Omental fat pad (tissue), 4 donors: ENCODE data around the gene NUP88. TPM values are rescaled to one million over a fixed set of nuclear protein-coding genes. Genes with fewer than 3 reads are reported as not detected.

Experiments used
- ATAC-seq: fragments of 150-250 bp; one replicate; pipeline ENCODE4 v1.9.1; 2016; ENCODE audit warnings: mild to moderate bottlenecking, moderate library complexity; ENCODE audit not compliant: low FRiP score
- DNase-seq: peaks from one replicate; pipeline ENCODE4 v3.0.0-alpha.2; 2019; ENCODE audit warnings: low spot score
- CTCF ChIP-seq, 3 donors: fragments of 450-650 bp; IDR thresholded peaks; one replicate each; pipeline ENCODE4 v1.5.1; 2016 to 2017; ENCODE audit warnings: antibody characterized with exemption in 3 of 3, mild to moderate bottlenecking in 3 of 3, moderate library complexity in 2 of 3
- total RNA-seq, 4 donors: library from RNA; depleted of rRNA; stranded (reverse); fragments of >200 nt; gene quantifications; one replicate each; pipeline ENCODE4 v1.1.0, GENCODE V29; 2016

The NUP88 gene
- total RNA-seq, 4 donors from 2014 or later = 61.6 to 92.3 (median 70.6) TPM

DNA sequence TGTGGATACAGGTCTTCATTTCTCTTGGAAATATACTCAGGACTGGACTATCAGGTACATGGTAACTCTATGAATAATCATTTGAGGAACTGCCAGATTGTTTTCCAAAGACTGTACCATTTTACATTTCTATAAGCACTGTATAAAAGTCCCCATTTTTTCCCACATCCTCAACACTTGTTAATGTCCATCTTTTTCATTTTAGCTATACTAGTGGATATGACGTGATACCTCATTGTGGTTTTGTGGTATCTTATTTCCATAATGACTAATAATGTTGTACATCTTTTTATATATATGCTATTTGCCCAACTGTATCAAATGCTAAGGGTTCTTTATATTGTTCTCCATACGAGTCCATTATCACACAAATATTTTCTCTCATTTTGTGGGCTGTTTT is 22.9 kb downstream of the NUP88 start:
- ATAC-seq (no peak), DNase-seq (no peak)
- TF ChIP-seq CTCF (IDR thresholded peaks at IDR 0.05) = no peak

DNA sequence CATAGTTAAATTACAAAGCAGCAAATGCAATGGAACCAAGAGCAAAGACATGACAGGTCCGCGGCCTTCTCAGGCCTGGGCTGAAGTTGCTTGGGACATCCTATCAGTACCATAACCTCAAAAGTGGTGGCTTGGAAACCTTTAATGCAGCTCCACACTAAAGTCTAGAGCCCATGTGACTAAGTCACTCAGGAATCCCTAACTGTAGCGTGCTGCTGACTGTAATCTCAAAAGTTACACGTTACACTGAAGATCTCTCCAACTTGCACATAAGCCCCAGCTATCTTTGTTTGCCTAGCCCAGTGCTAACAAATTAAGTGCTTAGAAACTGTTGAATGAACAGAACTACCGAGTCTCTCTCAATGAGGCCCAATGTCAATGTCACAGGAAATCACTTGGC is 27.8 kb downstream of the NUP88 start:
- TF ChIP-seq CTCF (IDR thresholded peaks at IDR 0.05) = no peak
- DNase-seq (no peak), ATAC-seq (no peak)

- peak; percentile 57 for ATAC-seq
- no peak for DNase-seq
- no peak for TF ChIP-seq CTCF (IDR thresholded peaks at IDR 0.05)
Observed at GRCh38 chr17:5381542-5381941, 37.9 kb downstream of the NUP88 start.

- ATAC-seq = no peak
- no peak for DNase-seq
- TF ChIP-seq CTCF (IDR thresholded peaks at IDR 0.05) = no peak
Observed at GRCh38 chr17:5380491-5381135, 38.8 kb downstream of the NUP88 start.

DNA sequence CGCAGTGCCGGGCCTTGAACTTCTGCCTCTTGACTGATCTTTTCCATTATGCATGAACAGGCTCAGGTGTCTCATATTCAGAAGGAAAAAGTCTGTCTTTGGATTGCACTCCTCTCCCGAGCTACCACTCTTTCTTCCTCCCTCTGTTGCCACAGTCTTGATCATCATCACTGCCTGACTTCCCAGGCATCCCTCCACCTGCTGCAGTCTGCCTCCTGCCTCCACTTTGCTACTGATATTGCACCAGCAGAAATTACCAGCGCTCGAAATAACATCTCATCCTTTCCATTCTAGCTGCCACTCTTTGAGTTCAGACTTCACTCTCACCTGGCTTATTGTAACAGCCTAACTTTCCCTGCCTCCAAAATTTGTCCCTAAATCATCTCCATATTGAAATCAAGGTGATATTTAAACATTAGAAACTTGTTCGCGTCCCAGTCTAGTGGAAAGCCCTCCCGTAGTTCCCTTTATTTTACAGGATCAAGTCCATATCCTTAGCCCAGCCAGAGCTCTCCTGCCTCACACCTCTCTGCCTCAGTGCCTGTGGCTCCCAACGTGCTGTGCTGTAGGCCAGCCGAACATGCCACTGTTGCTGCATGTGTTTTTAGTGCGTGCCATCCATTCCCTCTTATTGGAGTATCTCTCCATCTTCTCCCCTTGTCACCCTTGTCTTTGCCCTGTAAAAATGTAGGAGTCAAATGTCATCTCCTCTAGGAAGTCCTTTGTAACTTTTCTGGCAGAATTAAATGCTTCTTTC is 39.9 kb downstream of the NUP88 start:
- ATAC-seq (no peak), DNase-seq (no peak)
- TF ChIP-seq CTCF (IDR thresholded peaks at IDR 0.05) = no peak

GRCh38 chr17:5378566-5379207 is 40.8 kb downstream of the NUP88 start:
- no peak for TF ChIP-seq CTCF (IDR thresholded peaks at IDR 0.05)
- DNase-seq (no peak), ATAC-seq (no peak)
